Measurements from ENCODE around the gene COG1.

The COG1 gene

GRCh38 chr17:73208139-73208827 lies 15.4 kb downstream of the COG1 start:
- no peak overlapping the region for H3K9ac ChIP-seq (ENCODE audit: low read depth, low read length)
- peaks cover 68% of the 10 kb centered on the region for H3K36me3 ChIP-seq (ENCODE audit: insufficient read depth, low read length)
- DNase-seq (no peak), ATAC-seq (ENCODE audit: insufficient read depth, low read depth) (no peak)
- H3K4me1 ChIP-seq (ENCODE audit: insufficient read depth, low read length) = no peaks in the 10 kb centered on the region
- H3K27me3 ChIP-seq (ENCODE audit: insufficient read depth, low read length, poor library complexity) = no peaks in the 10 kb centered on the region
- H3K4me3 ChIP-seq (ENCODE audit: low read depth in 1 of 2, low read length in 2 of 2) = no peak overlapping the region
- no peak overlapping the region for H2AFZ ChIP-seq (ENCODE audit: low read depth, low read length)
- peaks cover 13% of the 10 kb centered on the region; the same call in 1 of the 2 replicates for H3K79me2 ChIP-seq (ENCODE audit: insufficient read depth, low read length)
- H4K20me1 ChIP-seq (ENCODE audit: insufficient read depth, low read length) = peaks cover 3% of the 10 kb centered on the region; the same call in 1 of the 2 replicates
- H3K27ac ChIP-seq (ENCODE audit: low read length) = no peak overlapping the region
- H3K4me2 ChIP-seq (ENCODE audit: insufficient read depth, low read length) = no peak overlapping the region
- no peaks in the 10 kb centered on the region for H3K9me3 ChIP-seq (ENCODE audit: insufficient read depth, low read length, severe bottlenecking)
- TF ChIP-seq EZH2 (IDR thresholded peaks at IDR 0.05; ENCODE audit: borderline replicate concordance, low read depth, low read length, severe bottlenecking) (no peak), CTCF (IDR thresholded peaks at IDR 0.05; ENCODE audit: borderline replicate concordance, extremely low read depth, low read length, poor library complexity, severe bottlenecking) (no peak)

- DNase-seq = no peak
Measured at GRCh38 chr17:73209436-73209835, 16.6 kb downstream of the COG1 start.

GRCh38 chr17:73210002-73210678 lies 17.3 kb downstream of the COG1 start:
- Histone ChIP-seq H4K20me1 (ENCODE audit: insufficient read depth, low read length) (no peaks in the 10 kb centered on the region), H3K4me2 (ENCODE audit: insufficient read depth, low read length) (no peak overlapping the region), H3K4me3 (ENCODE audit: low read depth in 1 of 2, low read length in 2 of 2) (no peak overlapping the region), H3K27ac (ENCODE audit: low read length) (no peak overlapping the region), H3K9ac (ENCODE audit: low read depth, low read length) (no peak overlapping the region), H3K36me3 (ENCODE audit: insufficient read depth, low read length) (peaks cover 55% of the 10 kb centered on the region), H3K9me3 (ENCODE audit: insufficient read depth, low read length, severe bottlenecking) (no peaks in the 10 kb centered on the region), H3K27me3 (ENCODE audit: insufficient read depth, low read length, poor library complexity) (no peaks in the 10 kb centered on the region), H2AFZ (ENCODE audit: low read depth, low read length) (no peak overlapping the region), H3K4me1 (ENCODE audit: insufficient read depth, low read length) (no peaks in the 10 kb centered on the region), H3K79me2 (ENCODE audit: insufficient read depth, low read length) (peaks cover 17% of the 10 kb centered on the region)
- TF ChIP-seq EZH2 (IDR thresholded peaks at IDR 0.05; ENCODE audit: borderline replicate concordance, low read depth, low read length, severe bottlenecking) (no peak), CTCF (IDR thresholded peaks at IDR 0.05; ENCODE audit: borderline replicate concordance, extremely low read depth, low read length, poor library complexity, severe bottlenecking) (peak; percentile 22)
- ATAC-seq (ENCODE audit: insufficient read depth, low read depth) = peak; percentile 47; the same call in 1 of the 3 replicates
- no peak for DNase-seq

More at GRCh38 chr17:73209436-73209835, 16.6 kb downstream of the COG1 start:
- no peak overlapping the region for H3K4me3 ChIP-seq (ENCODE audit: low read depth in 1 of 2, low read length in 2 of 2)
- no peak overlapping the region for H2AFZ ChIP-seq (ENCODE audit: low read depth, low read length)
- H3K79me2 ChIP-seq (ENCODE audit: insufficient read depth, low read length) = peaks cover 15% of the 10 kb centered on the region
- H4K20me1 ChIP-seq (ENCODE audit: insufficient read depth, low read length) = no peaks in the 10 kb centered on the region
- no peaks in the 10 kb centered on the region for H3K4me1 ChIP-seq (ENCODE audit: insufficient read depth, low read length)
- H3K27ac ChIP-seq (ENCODE audit: low read length) = no peak overlapping the region
- no peaks in the 10 kb centered on the region for H3K27me3 ChIP-seq (ENCODE audit: insufficient read depth, low read length, poor library complexity)
- H3K9me3 ChIP-seq (ENCODE audit: insufficient read depth, low read length, severe bottlenecking) = no peaks in the 10 kb centered on the region
- H3K36me3 ChIP-seq (ENCODE audit: insufficient read depth, low read length) = peaks cover 62% of the 10 kb centered on the region
- TF ChIP-seq EZH2 (IDR thresholded peaks at IDR 0.05; ENCODE audit: borderline replicate concordance, low read depth, low read length, severe bottlenecking) (no peak), CTCF (IDR thresholded peaks at IDR 0.05; ENCODE audit: borderline replicate concordance, extremely low read depth, low read length, poor library complexity, severe bottlenecking) (no peak)
- H3K9ac ChIP-seq (ENCODE audit: low read depth, low read length) = no peak overlapping the region
- no peak overlapping the region for H3K4me2 ChIP-seq (ENCODE audit: insufficient read depth, low read length)
- ATAC-seq (ENCODE audit: insufficient read depth, low read depth) = no peak

All from DND-41 (cell line).